Measurements from ENCODE around the gene BPI. TPM values are rescaled to one million over a fixed set of nuclear protein-coding genes. Genes with fewer than 3 reads are reported as not detected.

Gene BPI
- polyA plus RNA-seq, 1 of the 3 experiments (the other 2 are of a cell fraction), result not detected

DNA sequence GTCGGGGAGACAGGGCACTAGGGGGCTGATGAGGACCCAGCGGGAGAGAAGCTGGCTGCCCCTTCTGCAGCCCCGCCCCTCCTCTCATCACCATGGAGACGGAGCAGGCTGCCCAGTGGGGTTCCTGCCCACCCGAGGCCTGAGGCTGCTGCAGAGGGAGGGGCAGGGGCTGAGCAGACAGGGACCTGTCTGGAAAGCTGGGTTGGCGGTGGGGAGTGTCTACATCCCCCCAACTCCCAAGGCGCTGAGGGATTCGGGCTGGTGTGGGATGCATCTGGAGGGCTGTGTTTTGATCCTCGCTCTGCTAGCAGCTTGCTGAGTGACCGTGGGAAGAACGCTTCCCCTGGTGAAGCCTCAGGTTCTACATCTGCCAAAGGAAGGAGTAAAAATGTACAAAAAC lies 1.2 kb upstream of the BPI start:
- Histone ChIP-seq H3K4me1 (ENCODE audit: control insufficient read depth in 1 of 2, insufficient read depth in 2 of 2, low read depth in 1 of 2, low read length in 1 of 2) (peaks cover 0 to 10% of the 10 kb centered on the region in 2 experiments; a peak in 1 of 4 replicates), H3K27me3 (ENCODE audit: insufficient read depth) (no peaks in the 10 kb centered on the region), H3K79me2 (ENCODE audit: insufficient read depth) (no peaks in the 10 kb centered on the region), H3K9me2 (no peaks in the 10 kb centered on the region), H3K9ac (no peak overlapping the region), H2AFZ (ENCODE audit: low read depth) (no peak overlapping the region), H3K4me3 (ENCODE audit: low read depth in 2 of 2, low read length in 1 of 2) (no peak overlapping the region), H3K4me2 (no peak overlapping the region), H3K9me3 (no peaks in the 10 kb centered on the region), H4K20me1 (ENCODE audit: insufficient read depth) (no peaks in the 10 kb centered on the region), H3F3A (replicated peaks; ENCODE audit: insufficient read depth) (peaks cover 4% of the 10 kb centered on the region), H3K27ac (ENCODE audit: low read depth in 2 of 2, low read length in 1 of 2) (no peak overlapping the region), H3K36me3 (replicated peaks in 1 of 2; ENCODE audit: control insufficient read depth in 1 of 2, insufficient read depth in 2 of 2, low read length in 1 of 2) (no peaks in the 10 kb centered on the region)
- CTCF ChIA-PET, result interaction anchor here (0.9 to 1.4 kb wide), 2 partner anchors 49 to 81 kb away, joined by 3 read pairs; no protein-coding TSS in a partner anchor
- peak; percentile 83 for DNase-seq
- POLR2A ChIA-PET, result interaction anchor here (0.5 kb wide), 1 partner anchor 51 kb away, joined by 3 read pairs; no protein-coding TSS in a partner anchor
- 28% methylated on average over 11 of the region's 11 CpGs for WGBS (ENCODE audit: low lambda C conversion rate)
- no peak for TF ChIP-seq REST (IDR thresholded peaks at IDR 0.05; ENCODE audit: low read depth, low read length)
- TF ChIP-seq NRF1 (IDR thresholded peaks at IDR 0.05; ENCODE audit: low read depth, low read length), result no peak
- TF ChIP-seq TCF12 (IDR thresholded peaks at IDR 0.05), result no peak
- no peak for TF ChIP-seq RFX5 (IDR thresholded peaks at IDR 0.05; ENCODE audit: low read length)
- TF ChIP-seq GATA2 (CRISPR knock-in tag; IDR thresholded peaks at IDR 0.05), result no peak
- TF ChIP-seq FOXJ3 (CRISPR knock-in tag; IDR thresholded peaks at IDR 0.05), result no peak
- no peak for TF ChIP-seq SIN3A (IDR thresholded peaks at IDR 0.05; ENCODE audit: borderline replicate concordance, low read depth, low read length)
- TF ChIP-seq MEF2A (IDR thresholded peaks at IDR 0.05; ENCODE audit: borderline replicate concordance, low read depth), result no peak
- no peak for TF ChIP-seq GABPA (IDR thresholded peaks at IDR 0.05; ENCODE audit: low read depth)
- no peak for TF ChIP-seq CTCF (IDR thresholded peaks at IDR 0.05)
- TF ChIP-seq, protein P1, sequence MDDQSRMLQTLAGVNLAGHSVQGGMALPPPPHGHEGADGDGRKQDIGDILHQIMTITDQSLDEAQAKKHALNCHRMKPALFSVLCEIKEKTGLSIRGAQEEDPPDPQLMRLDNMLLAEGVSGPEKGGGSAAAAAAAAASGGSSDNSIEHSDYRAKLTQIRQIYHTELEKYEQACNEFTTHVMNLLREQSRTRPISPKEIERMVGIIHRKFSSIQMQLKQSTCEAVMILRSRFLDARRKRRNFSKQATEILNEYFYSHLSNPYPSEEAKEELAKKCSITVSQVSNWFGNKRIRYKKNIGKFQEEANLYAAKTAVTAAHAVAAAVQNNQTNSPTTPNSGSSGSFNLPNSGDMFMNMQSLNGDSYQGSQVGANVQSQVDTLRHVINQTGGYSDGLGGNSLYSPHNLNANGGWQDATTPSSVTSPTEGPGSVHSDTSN (IDR thresholded peaks at IDR 0.05), result no peak

All from SK-N-SH (cell line).